PC-9 (cell line): Measurements from ENCODE around the gene MAFF. TPM values are rescaled to one million over a fixed set of nuclear protein-coding genes. Genes with fewer than 3 reads are reported as not detected.

Experiments
- BruUV-seq: library from RNA; stranded (reverse); fragments of 400-500 nt; replicated peaks from 2 replicates; lab custom pipeline; 2021; lab: Mats Ljungman, UMichigan
- CTCF ChIA-PET: fragments of 300-600 bp; sonication (Branson Sonifier 250); formaldehyde crosslinking; loops from one replicate; lab custom pipeline; 2022; ENCODE audit warnings: antibody characterized with exemption; lab: Charles Lee
- POLR2A ChIA-PET: fragments of 300-600 bp; sonication (Branson Sonifier 250); formaldehyde crosslinking; loops from one replicate; lab custom pipeline; 2022; ENCODE audit warnings: antibody characterized with exemption; ENCODE audit not compliant: unreplicated experiment; lab: Charles Lee
- DNase-seq, 2 experiments: peaks; one replicate each; pipeline versions ENCODE4 v3.0.0 to v3.0.0-alpha.2; 2015 to 2022; ENCODE audit warnings: mixed read lengths in 1 of 2
- H2AFZ ChIP-seq: fragments of 200-600 bp; sonication (generic); 2 replicates; pipeline ENCODE4 v1.8.1; 2017; ENCODE audit warnings: antibody characterized with exemption
- H3F3A ChIP-seq: fragments of 200-600 bp; sonication (generic); 2 replicates; pipeline ENCODE4 v1.8.1; 2017; ENCODE audit warnings: antibody characterized with exemption, mild to moderate bottlenecking, low read depth; ENCODE audit not compliant: insufficient read depth
- H3K27ac ChIP-seq: fragments of 200-600 bp; sonication (generic); 2 replicates; pipeline ENCODE4 v1.6.1; 2016; ENCODE audit warnings: mixed run types
- H3K27me3 ChIP-seq: fragments of 200-600 bp; sonication (generic); 2 replicates; pipeline ENCODE4 v1.6.1; 2016; ENCODE audit warnings: low read depth, mixed run types; ENCODE audit not compliant: insufficient read depth
- H3K36me3 ChIP-seq: fragments of 200-600 bp; sonication (generic); 2 replicates; pipeline ENCODE4 v1.6.1; 2016; ENCODE audit warnings: low read depth, mixed run types
- H3K4me1 ChIP-seq: fragments of 200-600 bp; sonication (generic); replicated peaks from 2 replicates; pipeline ENCODE4 v1.6.1; 2016; ENCODE audit warnings: mixed run types; ENCODE audit not compliant: insufficient read depth
- H3K4me2 ChIP-seq: fragments of 200-600 bp; sonication (generic); 2 replicates; pipeline ENCODE4 v1.6.1; 2017; ENCODE audit warnings: mixed run types
- H3K4me3 ChIP-seq: fragments of 200-600 bp; sonication (generic); 2 replicates; pipeline ENCODE4 v1.6.1; 2016; ENCODE audit warnings: mixed run types
- H3K79me2 ChIP-seq: fragments of 200-600 bp; sonication (generic); 2 replicates; pipeline ENCODE4 v1.6.1; 2017; ENCODE audit warnings: low read depth, mixed run types
- H3K9me2 ChIP-seq: fragments of 200-600 bp; sonication (generic); 2 replicates; pipeline ENCODE4 v1.8.1; 2017; ENCODE audit warnings: mild to moderate bottlenecking; ENCODE audit not compliant: insufficient read depth
- H3K9me3 ChIP-seq: fragments of 200-600 bp; sonication (generic); 2 replicates; pipeline ENCODE4 v1.8.1; 2016; ENCODE audit warnings: low read depth; ENCODE audit not compliant: insufficient read depth
- H4K20me1 ChIP-seq: fragments of 200-600 bp; sonication (generic); 2 replicates; pipeline ENCODE4 v1.8.1; 2017; ENCODE audit not compliant: insufficient read depth
- CTCF ChIP-seq: fragments of 200-600 bp; sonication (generic); conservative IDR thresholded peaks from 2 replicates; pipeline ENCODE4 v1.6.1; 2017; ENCODE audit warnings: mixed run types, antibody characterized with exemption, mild to moderate bottlenecking, moderate library complexity
- EZH2 ChIP-seq: fragments of 200-600 bp; sonication (generic); IDR thresholded peaks from 2 replicates; pipeline ENCODE4 v1.8.0; 2017; ENCODE audit warnings: antibody characterized with exemption, low read depth
- intact Hi-C: fragments of 100-400 bp; cut with micrococcal nuclease; formaldehyde crosslinking; loops from one replicate; pipeline ENCODE4 v1.10.0; 2022; ENCODE audit not compliant: unreplicated experiment
- total RNA-seq: library from RNA; stranded (reverse); gene quantifications from 2 replicates; pipeline ENCODE4 v1.2.3, GENCODE V29; 2021

The MAFF gene
- total RNA-seq, 1 experiment from 2014 or later = 27.9 TPM

GRCh38 chr22:38213990-38214301 is 12.2 kb downstream of the MAFF start:
- H4K20me1 ChIP-seq = peaks cover 49% of the 10 kb centered on the region
- intact Hi-C loops = no loop called here
- H3K4me2 ChIP-seq = no peak overlapping the region
- peaks cover 45% of the 10 kb centered on the region for H3K79me2 ChIP-seq
- H3K9me2 ChIP-seq = no peaks in the 10 kb centered on the region
- DNase-seq = no peak
- ChIA-PET CTCF (no interaction called here), POLR2A (interaction anchor here (0.5 kb wide), 1 partner anchor 27 kb away, joined by 8 read pairs; no protein-coding TSS in a partner anchor)
- H3K4me1 ChIP-seq = peaks cover 33% of the 10 kb centered on the region
- H3F3A ChIP-seq = peaks cover 65% of the 10 kb centered on the region
- H3K36me3 ChIP-seq = peaks cover 14% of the 10 kb centered on the region; the same call in 1 of the 2 replicates
- H2AFZ ChIP-seq = no peak overlapping the region
- no peak overlapping the region for H3K4me3 ChIP-seq
- no peaks in the 10 kb centered on the region for H3K27me3 ChIP-seq
- BruUV-seq = no TSS peak
- no peaks in the 10 kb centered on the region for H3K9me3 ChIP-seq
- TF ChIP-seq CTCF (no peak), EZH2 (no peak)
- no peak overlapping the region for H3K27ac ChIP-seq

- H3F3A ChIP-seq = peaks cover 70% of the 10 kb centered on the region
- H2AFZ ChIP-seq = no peak overlapping the region
- no peak overlapping the region for H3K4me3 ChIP-seq
- peaks cover 40% of the 10 kb centered on the region for H3K79me2 ChIP-seq
- BruUV-seq = no TSS peak
- no peak overlapping the region for H3K4me2 ChIP-seq
- no peaks in the 10 kb centered on the region for H3K27me3 ChIP-seq
- no peaks in the 10 kb centered on the region for H3K9me3 ChIP-seq
- peaks cover 14% of the 10 kb centered on the region; the same call in 1 of the 2 replicates for H3K36me3 ChIP-seq
- H3K4me1 ChIP-seq = peaks cover 38% of the 10 kb centered on the region
- TF ChIP-seq EZH2 (no peak), CTCF (no peak)
- no peaks in the 10 kb centered on the region for H3K9me2 ChIP-seq
- H4K20me1 ChIP-seq = peaks cover 43% of the 10 kb centered on the region
- DNase-seq = no peak
- H3K27ac ChIP-seq = no peak overlapping the region
- intact Hi-C loops = loop anchor here (5.0 kb wide), 1 partner anchor 102 kb away; the partner anchor contains the start of gene BAIAP2L2
- CTCF ChIA-PET = no interaction called here
- POLR2A ChIA-PET = interaction anchor here (0.5 kb wide), 1 partner anchor 27 kb away, joined by 8 read pairs; no protein-coding TSS in a partner anchor
Observed at GRCh38 chr22:38214302-38215056, 12.7 kb downstream of the MAFF start.

GRCh38 chr22:38215156-38216038 is 13.6 kb downstream of the MAFF start:
- H3K9me2 ChIP-seq = no peaks in the 10 kb centered on the region
- POLR2A ChIA-PET = interaction anchor here (0.6 kb wide), 1 partner anchor 356 kb away, joined by 3 read pairs; no protein-coding TSS in a partner anchor
- CTCF ChIA-PET = no interaction called here
- H3K27ac ChIP-seq = no peak overlapping the region
- H2AFZ ChIP-seq = no peak overlapping the region
- DNase-seq = no peak
- peaks cover 14% of the 10 kb centered on the region; the same call in 1 of the 2 replicates for H3K36me3 ChIP-seq
- no peak overlapping the region for H3K4me2 ChIP-seq
- peaks cover 34% of the 10 kb centered on the region for H4K20me1 ChIP-seq
- no peaks in the 10 kb centered on the region for H3K27me3 ChIP-seq
- H3K9me3 ChIP-seq = no peaks in the 10 kb centered on the region
- peaks cover 79% of the 10 kb centered on the region for H3F3A ChIP-seq
- H3K79me2 ChIP-seq = peaks cover 30% of the 10 kb centered on the region
- TF ChIP-seq CTCF = no peak
- TF ChIP-seq EZH2 = no peak
- BruUV-seq = no TSS peak
- H3K4me1 ChIP-seq = peaks cover 48% of the 10 kb centered on the region
- intact Hi-C loops = loop anchor here (5.0 kb wide), 1 partner anchor 103 kb away; the partner anchor contains the start of gene BAIAP2L2
- no peak overlapping the region for H3K4me3 ChIP-seq
